Adrenal gland (tissue), 12 donors: ENCODE results near the gene PGM2. TPM values are rescaled to one million over a fixed set of nuclear protein-coding genes. Genes with fewer than 3 reads are reported as not detected.

Source experiments
- DNase-seq, 7 donors: peaks; one replicate each; pipeline ENCODE4 v3.0.0-alpha.2; 2019 to 2020
- H3K27ac ChIP-seq, 5 donors: fragments of 200-600 bp; sonication (generic) in 4 of 5; 1 replicate in 3 of 5; 2 replicates in 2 of 5; pipeline versions ENCODE4 v1.5.1 to v1.8.0; 2016 to 2020; ENCODE audit warnings: mild to moderate bottlenecking in 1 of 5
- H3K27me3 ChIP-seq: fragments of 200-600 bp; 2 replicates; pipeline ENCODE4 v1.8.0; 2021
- H3K36me3 ChIP-seq, 2 donors: fragments of 200-600 bp; replicated peaks in 1 of 2; 1 replicate in 1 of 2; 2 replicates in 1 of 2; pipeline versions ENCODE4 v1.5.1 to v1.8.0; 2018 to 2022
- H3K4me1 ChIP-seq, 2 donors: fragments of 200-600 bp; replicated peaks in 1 of 2; 1 replicate in 1 of 2; 2 replicates in 1 of 2; pipeline versions ENCODE4 v1.5.1 to v1.8.0; 2018 to 2021
- H3K4me3 ChIP-seq, 4 donors: fragments of 200-600 bp; sonication (generic) in 3 of 4; one replicate each; pipeline ENCODE4 v1.5.1; 2016 to 2018
- H3K9me3 ChIP-seq, 3 donors: fragments of 200-600 bp; sonication (generic) in 1 of 3; replicated peaks in 1 of 3; 1 replicate in 2 of 3; 2 replicates in 1 of 3; pipeline versions ENCODE4 v1.5.1 to v1.8.0; 2016 to 2021
- CTCF ChIP-seq, 6 experiments: fragments of 450-650 bp in 4 of 6; fragments of 200-600 bp in 2 of 6; sonication (generic) in 1 of 6; IDR thresholded peaks; 1 replicate in 5 of 6; 2 replicates in 1 of 6; pipeline versions ENCODE4 v1.5.1 to v1.8.0; 2016 to 2021; ENCODE audit warnings: antibody characterized with exemption in 6 of 6, mild to moderate bottlenecking in 2 of 6, moderate library complexity in 1 of 6
- POLR2A ChIP-seq, 2 donors: fragments of 450-650 bp; IDR thresholded peaks; one replicate each; pipeline ENCODE4 v1.6.1; 2017; ENCODE audit warnings: antibody characterized with exemption in 2 of 2, mild to moderate bottlenecking in 2 of 2, moderate library complexity in 1 of 2
- WGBS, 4 donors: extraction: QIAGEN DNeasy Blood & Tissue Kit in 2 of 4; methylation state at CpG; one replicate each; pipeline versions ENCODE4 v1.1.5 to v1.1.7; 2013 to 2017; 5-methylcytosine and 5-hydroxymethylcytosine counted together
- intact Hi-C, 2 donors: fragments of 100-400 bp; cut with DNase I; formaldehyde crosslinking; loops; one replicate each; pipeline versions ENCODE4 v1.14.1 to v1.15.0; 2022 to 2023
- polyA plus RNA-seq, 3 donors: library from polyadenylated mRNA; stranded (reverse); fragments of 200-250 nt in 2 of 3; fragments of 350-450 nt in 1 of 3; fragmentation: Illumina TruSeq in 1 of 3; extraction: RNeasy Lipid Tissue Mini Kit (QIAGEN cat#74804) in 1 of 3; gene quantifications; one replicate each; pipeline ENCODE4 v1.2.3, GENCODE V29; 2013 to 2014
- total RNA-seq, 9 donors: library from RNA; depleted of rRNA in 4 of 9; stranded (reverse); fragments of >200 nt in 4 of 9; fragments of 120-200 nt in 1 of 9; fragmentation: NEBNext Ultra II Directional in 1 of 9; extraction: Animal tissue kit (Norgen Biotek cat#: 25700) in 1 of 9; gene quantifications; one replicate each; pipeline versions ENCODE4 v1.1.0 to v1.2.4, GENCODE V29; 2013 to 2023
- donor health status: healthy with polysubstance abuse.
- donor health status: Bipolar disorder and iron deficiency.
- donor health status: DM: yes; HTN: yes; CAD: no.
- donor health status: DM: no; HTN: no; CAD: no.
- donor health status: DM: no; HTN: no; CAD: no.
- donor health status: DM: yes; HTN: yes; CAD: no.

PGM2 gene
- total and polyA plus RNA-seq, 12 donors, result 6.8 to 59.2 (median 27.2) TPM

GRCh38 chr4:37803348-37803973, 23.0 kb upstream of the PGM2 start:
- 16 to 22% (median 19%) methylated on average over 4 of the region's 4 CpGs for WGBS, 4 donors
- H3K27ac ChIP-seq, result no peak overlapping the region
- DNase-seq, result no peak

GRCh38 chr4:37805091-37805490, 21.4 kb upstream of the PGM2 start:
- Histone ChIP-seq H3K27ac (no peak overlapping the region), H3K4me3 (no peak overlapping the region), H3K4me1 (no peaks in the 10 kb centered on the region), H3K36me3 (no peaks in the 10 kb centered on the region), H3K27me3 (no peaks in the 10 kb centered on the region), H3K9me3 (no peaks in the 10 kb centered on the region)
- intact Hi-C loops, result loop anchor here (5.0 to 10.0 kb wide), 2 partner anchors 230 to 232 kb away; no protein-coding TSS in a partner anchor
- 82 to 91% (median 87%) methylated on average over 5 of the region's 5 CpGs for WGBS, 4 donors
- DNase-seq, result no peak
- TF ChIP-seq POLR2A (IDR thresholded peaks at IDR 0.05), result no peak
- no peak for TF ChIP-seq CTCF (IDR thresholded peaks at IDR 0.05)

More at GRCh38 chr4:37803348-37803973, 23.0 kb upstream of the PGM2 start:
- no peaks in the 10 kb centered on the region for H3K9me3 ChIP-seq
- H3K27me3 ChIP-seq, result no peaks in the 10 kb centered on the region
- H3K4me1 ChIP-seq, result no peaks in the 10 kb centered on the region
- TF ChIP-seq POLR2A (IDR thresholded peaks at IDR 0.05) (no peak), CTCF (IDR thresholded peaks at IDR 0.05) (peak; percentile 32 to 75 (median 61))
- H3K4me3 ChIP-seq, result no peak overlapping the region
- intact Hi-C loops, result loop anchor here in 1 of 2 donors (10.0 kb wide), 1 partner anchor 231 kb away; no protein-coding TSS in a partner anchor
- no peaks in the 10 kb centered on the region for H3K36me3 ChIP-seq

- Histone ChIP-seq H3K9me3 (no peaks in the 10 kb centered on the region), H3K4me1 (no peaks in the 10 kb centered on the region), H3K27me3 (no peaks in the 10 kb centered on the region), H3K27ac (no peak overlapping the region), H3K36me3 (no peaks in the 10 kb centered on the region), H3K4me3 (no peak overlapping the region)
- no peak for DNase-seq
- TF ChIP-seq POLR2A (IDR thresholded peaks at IDR 0.05) (no peak), CTCF (IDR thresholded peaks at IDR 0.05) (no peak)
- intact Hi-C loops, result no loop called here
- WGBS, 4 donors, result 94 to 98% (median 96%) methylated on average over 1 of the region's 1 CpG
Observed at GRCh38 chr4:37812713-37813112, 13.8 kb upstream of the PGM2 start.

GRCh38 chr4:37815591-37815990, 10.9 kb upstream of the PGM2 start:
- H3K36me3 ChIP-seq, result no peaks in the 10 kb centered on the region
- H3K27me3 ChIP-seq, result no peaks in the 10 kb centered on the region
- no peak overlapping the region for H3K27ac ChIP-seq
- WGBS, 4 donors, result 49 to 61% (median 56%) methylated on average over 3 of the region's 3 CpGs
- H3K4me1 ChIP-seq, result no peaks in the 10 kb centered on the region
- no peak overlapping the region for H3K4me3 ChIP-seq
- TF ChIP-seq CTCF (IDR thresholded peaks at IDR 0.05) (no peak), POLR2A (IDR thresholded peaks at IDR 0.05) (no peak)
- H3K9me3 ChIP-seq, result no peaks in the 10 kb centered on the region
- no peak for DNase-seq
- intact Hi-C loops, result no loop called here
